HEK293 (cell line): ENCODE results near the gene KANSL2.

Source experiments
- PRDM1 ChIP-seq: fragments of 450-650 bp; formaldehyde crosslinking; IDR thresholded peaks from 2 replicates; pipeline ENCODE4; 2016; ENCODE audit warnings: missing biosample characterization, missing genetic modification characterization
- RBAK ChIP-seq: fragments of 450-650 bp; formaldehyde crosslinking; IDR thresholded peaks from 2 replicates; pipeline ENCODE4 v1.5.1; 2016; ENCODE audit warnings: missing biosample characterization, missing genetic modification characterization
- REPIN1 ChIP-seq: fragments of 450-650 bp; formaldehyde crosslinking; IDR thresholded peaks from 2 replicates; pipeline ENCODE4 v1.5.1; 2017; ENCODE audit warnings: missing biosample characterization, missing genetic modification characterization, low read depth
- YY1 ChIP-seq: fragments of 450-650 bp; formaldehyde crosslinking; IDR thresholded peaks from 2 replicates; pipeline ENCODE4 v1.5.1; 2018; ENCODE audit warnings: missing biosample characterization, missing genetic modification characterization
- ZBTB49 ChIP-seq: fragments of 450-650 bp; formaldehyde crosslinking; IDR thresholded peaks from 2 replicates; pipeline ENCODE4 v1.5.1; 2016; ENCODE audit warnings: missing biosample characterization, missing genetic modification characterization, low read depth
- ZBTB6 ChIP-seq: fragments of 450-650 bp; formaldehyde crosslinking; IDR thresholded peaks from 2 replicates; pipeline ENCODE4 v1.5.1; 2017; ENCODE audit warnings: missing biosample characterization, missing genetic modification characterization
- ZFHX2 ChIP-seq: fragments of 450-650 bp; formaldehyde crosslinking; conservative IDR thresholded peaks from 2 replicates; pipeline ENCODE4 v1.5.1; 2016; ENCODE audit warnings: missing biosample characterization, missing genetic modification characterization
- ZFP37 ChIP-seq: fragments of 450-650 bp; formaldehyde crosslinking; IDR thresholded peaks from 2 replicates; pipeline ENCODE4 v1.5.1; 2016; ENCODE audit warnings: missing biosample characterization, missing genetic modification characterization
- ZFP69B ChIP-seq: fragments of 450-650 bp; formaldehyde crosslinking; IDR thresholded peaks from 2 replicates; pipeline ENCODE4 v1.5.1; 2016; ENCODE audit warnings: missing biosample characterization, missing genetic modification characterization
- ZNF132 ChIP-seq: fragments of 450-650 bp; formaldehyde crosslinking; IDR thresholded peaks from 2 replicates; pipeline ENCODE4 v1.5.1; 2017; ENCODE audit warnings: missing biosample characterization, missing genetic modification characterization, borderline replicate concordance
- ZNF138 ChIP-seq: fragments of 450-650 bp; formaldehyde crosslinking; IDR thresholded peaks from 2 replicates; pipeline ENCODE4 v1.5.1; 2016; ENCODE audit warnings: missing biosample characterization, missing genetic modification characterization, borderline replicate concordance
- ZNF16 ChIP-seq: fragments of 450-650 bp; formaldehyde crosslinking; IDR thresholded peaks from 2 replicates; pipeline ENCODE4 v1.5.1; 2016; ENCODE audit warnings: low read depth, missing biosample characterization, missing genetic modification characterization
- ZNF211 ChIP-seq: fragments of 450-650 bp; formaldehyde crosslinking; IDR thresholded peaks from 2 replicates; pipeline ENCODE4 v1.5.1; 2016; ENCODE audit warnings: low read depth, missing biosample characterization, missing genetic modification characterization
- ZNF214 ChIP-seq: fragments of 450-650 bp; formaldehyde crosslinking; IDR thresholded peaks from 2 replicates; pipeline ENCODE4 v1.5.1; 2017; ENCODE audit warnings: missing biosample characterization, mild to moderate bottlenecking, missing genetic modification characterization, borderline replicate concordance
- ZNF221 ChIP-seq: fragments of 450-650 bp; formaldehyde crosslinking; IDR thresholded peaks from 2 replicates; pipeline ENCODE4 v1.5.1; 2017; ENCODE audit warnings: missing biosample characterization, missing genetic modification characterization, borderline replicate concordance
- ZNF488 ChIP-seq: fragments of 450-650 bp; formaldehyde crosslinking; IDR thresholded peaks from 2 replicates; pipeline ENCODE4 v1.5.1; 2016; ENCODE audit warnings: missing biosample characterization, missing genetic modification characterization
- ZNF510 ChIP-seq: fragments of 450-650 bp; formaldehyde crosslinking; IDR thresholded peaks from 2 replicates; pipeline ENCODE4 v1.5.1; 2018; ENCODE audit warnings: mild to moderate bottlenecking, missing genetic modification characterization, missing biosample characterization; ENCODE audit not compliant: insufficient replicate concordance
- ZNF530 ChIP-seq: fragments of 450-650 bp; formaldehyde crosslinking; IDR thresholded peaks from 2 replicates; pipeline ENCODE4 v1.5.1; 2016; ENCODE audit warnings: low read depth, missing biosample characterization, missing genetic modification characterization
- ZNF544 ChIP-seq: fragments of 450-650 bp; formaldehyde crosslinking; IDR thresholded peaks from 2 replicates; pipeline ENCODE4 v1.5.0; 2017; ENCODE audit warnings: missing biosample characterization, missing genetic modification characterization
- ZNF560 ChIP-seq: fragments of 450-650 bp; formaldehyde crosslinking; IDR thresholded peaks from 2 replicates; pipeline ENCODE4 v1.5.1; 2017; ENCODE audit warnings: missing biosample characterization, missing genetic modification characterization, borderline replicate concordance
- ZNF654 ChIP-seq: fragments of 450-650 bp; formaldehyde crosslinking; IDR thresholded peaks from 2 replicates; pipeline ENCODE4 v1.5.1; 2016; ENCODE audit warnings: low read depth, missing biosample characterization, missing genetic modification characterization
- ZNF701 ChIP-seq: fragments of 450-650 bp; formaldehyde crosslinking; IDR thresholded peaks from 2 replicates; pipeline ENCODE4 v1.5.1; 2016; ENCODE audit warnings: missing biosample characterization, missing genetic modification characterization
- ZNF76 ChIP-seq: fragments of 450-650 bp; formaldehyde crosslinking; IDR thresholded peaks from 2 replicates; pipeline ENCODE4; 2016; ENCODE audit warnings: low read depth, missing biosample characterization, missing genetic modification characterization, borderline replicate concordance
- ZNF776 ChIP-seq: fragments of 450-650 bp; formaldehyde crosslinking; IDR thresholded peaks from 2 replicates; pipeline ENCODE4 v1.5.0; 2017; ENCODE audit warnings: missing biosample characterization, missing genetic modification characterization, borderline replicate concordance
- ZNF837 ChIP-seq: fragments of 450-650 bp; formaldehyde crosslinking; IDR thresholded peaks from 2 replicates; pipeline ENCODE4 v1.5.1; 2016; ENCODE audit warnings: missing biosample characterization, missing genetic modification characterization
- ZSCAN30 ChIP-seq: fragments of 450-650 bp; IDR thresholded peaks from 2 replicates; pipeline ENCODE4 v1.5.1; 2018; ENCODE audit warnings: missing biosample characterization, mild to moderate bottlenecking, missing genetic modification characterization, moderate library complexity
- TF ChIP-seq, protein P1 (sequence below): fragments of 450-650 bp; formaldehyde crosslinking; IDR thresholded peaks from 2 replicates; pipeline ENCODE4 v1.5.1; 2017; ENCODE audit warnings: missing biosample characterization, missing genetic modification characterization
- TF ChIP-seq, protein P2 (sequence below): fragments of 450-650 bp; formaldehyde crosslinking; IDR thresholded peaks from 2 replicates; pipeline ENCODE4 v1.5.1; 2016; ENCODE audit warnings: missing biosample characterization, missing genetic modification characterization
- TF ChIP-seq, protein P3 (sequence below): fragments of 450-650 bp; IDR thresholded peaks from 2 replicates; pipeline ENCODE4 v1.5.1; 2018; ENCODE audit warnings: missing biosample characterization, mild to moderate bottlenecking, missing genetic modification characterization

Gene KANSL2

GRCh38 chr12:48716493-48717251, 34.6 kb upstream of the KANSL2 start, which contains the start of gene CCNT1 (continued):
- TF ChIP-seq, protein P1, sequence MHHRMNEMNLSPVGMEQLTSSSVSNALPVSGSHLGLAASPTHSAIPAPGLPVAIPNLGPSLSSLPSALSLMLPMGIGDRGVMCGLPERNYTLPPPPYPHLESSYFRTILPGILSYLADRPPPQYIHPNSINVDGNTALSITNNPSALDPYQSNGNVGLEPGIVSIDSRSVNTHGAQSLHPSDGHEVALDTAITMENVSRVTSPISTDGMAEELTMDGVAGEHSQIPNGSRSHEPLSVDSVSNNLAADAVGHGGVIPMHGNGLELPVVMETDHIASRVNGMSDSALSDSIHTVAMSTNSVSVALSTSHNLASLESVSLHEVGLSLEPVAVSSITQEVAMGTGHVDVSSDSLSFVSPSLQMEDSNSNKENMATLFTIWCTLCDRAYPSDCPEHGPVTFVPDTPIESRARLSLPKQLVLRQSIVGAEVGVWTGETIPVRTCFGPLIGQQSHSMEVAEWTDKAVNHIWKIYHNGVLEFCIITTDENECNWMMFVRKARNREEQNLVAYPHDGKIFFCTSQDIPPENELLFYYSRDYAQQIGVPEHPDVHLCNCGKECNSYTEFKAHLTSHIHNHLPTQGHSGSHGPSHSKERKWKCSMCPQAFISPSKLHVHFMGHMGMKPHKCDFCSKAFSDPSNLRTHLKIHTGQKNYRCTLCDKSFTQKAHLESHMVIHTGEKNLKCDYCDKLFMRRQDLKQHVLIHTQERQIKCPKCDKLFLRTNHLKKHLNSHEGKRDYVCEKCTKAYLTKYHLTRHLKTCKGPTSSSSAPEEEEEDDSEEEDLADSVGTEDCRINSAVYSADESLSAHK (tag by site-specific recombination): peak; percentile 59
- TF ChIP-seq ZNF701 (tag by site-specific recombination) (no peak), ZNF530 (tag by site-specific recombination) (no peak), ZNF138 (tag by site-specific recombination) (no peak), ZNF16 (tag by site-specific recombination) (no peak), ZNF76 (peak; percentile 90), ZNF544 (tag by site-specific recombination) (no peak), ZNF132 (tag by site-specific recombination) (no peak), ZSCAN30 (tag by site-specific recombination) (peak; percentile 71), ZNF560 (no peak), PRDM1 (no peak), ZFP69B (tag by site-specific recombination) (peak; percentile 65), REPIN1 (tag by site-specific recombination) (no peak), ZNF837 (tag by site-specific recombination) (no peak), ZNF654 (no peak), ZNF211 (tag by site-specific recombination) (no peak), RBAK (no peak; the same call in 1 of the 2 replicates), ZNF488 (no peak), ZFHX2 (peak; percentile 98), ZBTB49 (tag by site-specific recombination) (0 out of 2 replicates have a peak, but pooled peaks have one; percentile 26), YY1 (tag by site-specific recombination) (peak; percentile 88), ZNF221 (tag by site-specific recombination) (no peak), ZNF776 (tag by site-specific recombination) (no peak), ZFP37 (tag by site-specific recombination) (no peak; the same call in none of the 2 replicates), ZNF510 (no peak), ZBTB6 (tag by site-specific recombination) (no peak), ZNF214 (tag by site-specific recombination) (no peak)
- TF ChIP-seq, protein P2, sequence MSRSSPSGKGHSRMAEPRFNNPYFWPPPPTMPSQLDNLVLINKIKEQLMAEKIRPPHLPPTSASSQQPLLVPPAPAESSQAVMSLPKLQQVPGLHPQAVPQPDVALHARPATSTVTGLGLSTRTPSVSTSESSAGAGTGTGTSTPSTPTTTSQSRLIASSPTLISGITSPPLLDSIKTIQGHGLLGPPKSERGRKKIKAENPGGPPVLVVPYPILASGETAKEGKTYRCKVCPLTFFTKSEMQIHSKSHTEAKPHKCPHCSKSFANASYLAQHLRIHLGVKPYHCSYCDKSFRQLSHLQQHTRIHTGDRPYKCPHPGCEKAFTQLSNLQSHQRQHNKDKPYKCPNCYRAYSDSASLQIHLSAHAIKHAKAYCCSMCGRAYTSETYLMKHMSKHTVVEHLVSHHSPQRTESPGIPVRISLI (tag by site-specific recombination): peak; percentile 99
- TF ChIP-seq, protein P3, sequence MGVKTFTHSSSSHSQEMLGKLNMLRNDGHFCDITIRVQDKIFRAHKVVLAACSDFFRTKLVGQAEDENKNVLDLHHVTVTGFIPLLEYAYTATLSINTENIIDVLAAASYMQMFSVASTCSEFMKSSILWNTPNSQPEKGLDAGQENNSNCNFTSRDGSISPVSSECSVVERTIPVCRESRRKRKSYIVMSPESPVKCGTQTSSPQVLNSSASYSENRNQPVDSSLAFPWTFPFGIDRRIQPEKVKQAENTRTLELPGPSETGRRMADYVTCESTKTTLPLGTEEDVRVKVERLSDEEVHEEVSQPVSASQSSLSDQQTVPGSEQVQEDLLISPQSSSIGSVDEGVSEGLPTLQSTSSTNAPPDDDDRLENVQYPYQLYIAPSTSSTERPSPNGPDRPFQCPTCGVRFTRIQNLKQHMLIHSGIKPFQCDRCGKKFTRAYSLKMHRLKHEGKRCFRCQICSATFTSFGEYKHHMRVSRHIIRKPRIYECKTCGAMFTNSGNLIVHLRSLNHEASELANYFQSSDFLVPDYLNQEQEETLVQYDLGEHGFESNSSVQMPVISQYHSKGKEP: no peak
